ENCODE results near the gene STK10. TPM values are rescaled to one million over a fixed set of nuclear protein-coding genes. Genes with fewer than 3 reads are reported as not detected.
"Not testable (repeated sequence)": the region's sequence is repeated elsewhere in the genome, so short reads cannot be mapped to it uniquely, and the experiment has no call there.

The STK10 gene
- total and polyA plus RNA-seq, 8 donors: 6.6 to 86.6 (median 14.8) TPM

- H3K27ac ChIP-seq: no peak overlapping the region
Observed at GRCh38 chr5:172216345-172216744, 28.3 kb upstream of the STK10 start.

GRCh38 chr5:172213126-172213525 is 25.1 kb upstream of the STK10 start:
- no peaks in the 10 kb centered on the region for H3K9me3 ChIP-seq
- no peaks in the 10 kb centered on the region for H3K4me1 ChIP-seq
- DNase-seq: no peak
- TF ChIP-seq POLR2A (IDR thresholded peaks at IDR 0.05): no peak
- WGBS, 5 donors: 84 to 95% (median 90%) methylated on average over 4 of the region's 4 CpGs
- no peak overlapping the region for H3K27ac ChIP-seq
- no peak overlapping the region for H3K4me3 ChIP-seq
- intact Hi-C loops (cut with DNase I; ENCODE audit: low total_unique reads): no loop called here
- H3K36me3 ChIP-seq: peaks cover 5 to 50% (median 45%) of the 10 kb centered on the region in 4 donors
- H3K27me3 ChIP-seq: no peaks in the 10 kb centered on the region

More at GRCh38 chr5:172216345-172216744, 28.3 kb upstream of the STK10 start:
- Histone ChIP-seq H3K4me1 (no peaks in the 10 kb centered on the region), H3K9me3 (no peaks in the 10 kb centered on the region), H3K4me3 (no peak overlapping the region), H3K36me3 (peaks cover 7 to 54% (median 43%) of the 10 kb centered on the region in 4 donors), H3K27me3 (no peaks in the 10 kb centered on the region)
- no peak for TF ChIP-seq POLR2AphosphoS5 (IDR thresholded peaks at IDR 0.05)
- TF ChIP-seq POLR2A (IDR thresholded peaks at IDR 0.05): no peak
- TF ChIP-seq CTCF (IDR thresholded peaks at IDR 0.05): no peak
- TF ChIP-seq EP300 (IDR thresholded peaks at IDR 0.05): no peak
- no peak for DNase-seq
- 80 to 96% (median 94%) methylated on average over 3 of the region's 3 CpGs for WGBS, 5 donors
- intact Hi-C loops (cut with DNase I; ENCODE audit: low total_unique reads): no loop called here

DNA sequence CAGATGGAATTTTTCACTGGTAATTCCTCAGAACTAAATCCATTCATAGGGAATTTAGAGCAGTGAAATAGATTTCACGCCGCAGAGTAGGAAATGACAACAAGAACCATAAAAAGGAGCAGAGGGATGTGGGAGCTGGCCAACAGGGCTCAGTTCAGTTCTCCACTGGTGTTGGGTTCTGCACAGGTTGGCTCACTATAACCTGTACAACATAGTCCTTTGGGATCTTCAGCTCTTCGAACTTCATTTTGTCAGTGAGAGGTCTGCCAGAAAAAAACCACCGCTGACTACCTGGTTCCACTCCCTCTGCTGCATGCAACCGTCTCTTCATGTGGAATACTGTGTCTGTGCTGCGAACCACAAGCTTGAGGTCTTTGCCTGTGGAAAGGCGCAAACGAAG is 23.7 kb upstream of the STK10 start:
- Histone ChIP-seq H3K27me3 (no peaks in the 10 kb centered on the region), H3K27ac (no peak overlapping the region), H3K9me3 (no peaks in the 10 kb centered on the region), H3K36me3 (peaks cover 5 to 49% (median 37%) of the 10 kb centered on the region in 4 donors), H3K4me1 (no peaks in the 10 kb centered on the region), H3K4me3 (no peak overlapping the region)
- no peak for DNase-seq
- intact Hi-C loops (cut with DNase I; ENCODE audit: low total_unique reads): no loop called here
- 95 to 97% (median 96%) methylated on average over 8 of the region's 8 CpGs for WGBS, 5 donors
- no peak for TF ChIP-seq EP300 (IDR thresholded peaks at IDR 0.05)

DNA sequence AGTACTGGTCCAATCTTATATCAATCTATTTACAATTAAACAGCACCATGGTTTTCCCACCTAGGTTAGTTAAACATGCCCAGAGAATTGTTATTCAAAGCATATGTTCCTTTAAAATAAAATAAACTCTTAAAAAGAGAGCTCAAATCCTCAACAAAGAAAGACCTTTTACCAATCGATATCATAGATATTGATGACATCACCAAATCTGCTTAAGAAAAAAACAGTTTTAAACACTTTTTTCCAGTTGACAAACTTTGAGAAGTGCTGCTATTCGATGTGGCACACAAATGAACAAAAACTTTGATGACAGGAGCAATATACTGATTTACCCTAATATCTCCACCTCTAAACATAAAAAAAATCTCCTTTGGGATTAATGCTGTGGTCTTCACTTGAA is 21.7 kb upstream of the STK10 start:
- intact Hi-C loops (cut with DNase I; ENCODE audit: low total_unique reads): no loop called here
- DNase-seq: no peak
- no peak for TF ChIP-seq POLR2A (IDR thresholded peaks at IDR 0.05)
- no peak for TF ChIP-seq EP300 (IDR thresholded peaks at IDR 0.05)
- no peak for TF ChIP-seq POLR2AphosphoS5 (IDR thresholded peaks at IDR 0.05)
- no peak for TF ChIP-seq CTCF (IDR thresholded peaks at IDR 0.05)
- Histone ChIP-seq H3K27ac (no peak overlapping the region), H3K4me1 (no peaks in the 10 kb centered on the region), H3K4me3 (no peak overlapping the region), H3K36me3 (peaks cover 5 to 49% (median 36%) of the 10 kb centered on the region in 4 donors), H3K9me3 (no peaks in the 10 kb centered on the region), H3K27me3 (no peaks in the 10 kb centered on the region)
- whole genome bisulfite sequencing, 5 donors: 91 to 98% (median 94%) methylated on average over 2 of the region's 2 CpGs

DNA sequence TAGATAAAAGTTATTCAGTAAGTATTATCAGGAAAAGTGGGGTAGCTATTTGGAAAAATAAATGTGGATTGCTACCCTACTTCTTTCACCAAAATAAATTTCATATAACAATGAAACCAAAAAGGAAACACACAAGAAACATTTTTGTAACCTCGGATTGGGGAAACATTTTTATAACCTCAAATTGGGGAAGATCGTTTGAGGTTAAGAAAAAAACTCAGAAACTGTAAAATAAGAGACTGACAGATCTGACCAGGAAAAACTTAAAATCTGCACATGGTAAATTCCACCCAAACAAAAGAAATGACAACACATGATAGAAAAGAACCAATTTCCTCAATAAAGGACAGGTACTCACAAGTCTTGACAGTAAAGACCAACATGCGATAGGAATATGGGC is 19.5 kb upstream of the STK10 start:
- DNase-seq: no peak
- H3K4me3 ChIP-seq: no peak overlapping the region
- H3K36me3 ChIP-seq: peaks cover 5 to 31% (median 29%) of the 10 kb centered on the region in 4 donors
- no peaks in the 10 kb centered on the region for H3K4me1 ChIP-seq
- H3K27me3 ChIP-seq: no peaks in the 10 kb centered on the region
- no peak for TF ChIP-seq POLR2A (IDR thresholded peaks at IDR 0.05)
- no peak for TF ChIP-seq EP300 (IDR thresholded peaks at IDR 0.05)
- no peak for TF ChIP-seq POLR2AphosphoS5 (IDR thresholded peaks at IDR 0.05)
- TF ChIP-seq CTCF (IDR thresholded peaks at IDR 0.05): no peak
- WGBS, 5 donors: 52 to 79% (median 67%) methylated on average over 3 of the region's 3 CpGs
- H3K27ac ChIP-seq: no peak overlapping the region
- intact Hi-C loops (cut with DNase I; ENCODE audit: low total_unique reads): no loop called here
- no peaks in the 10 kb centered on the region for H3K9me3 ChIP-seq

DNA sequence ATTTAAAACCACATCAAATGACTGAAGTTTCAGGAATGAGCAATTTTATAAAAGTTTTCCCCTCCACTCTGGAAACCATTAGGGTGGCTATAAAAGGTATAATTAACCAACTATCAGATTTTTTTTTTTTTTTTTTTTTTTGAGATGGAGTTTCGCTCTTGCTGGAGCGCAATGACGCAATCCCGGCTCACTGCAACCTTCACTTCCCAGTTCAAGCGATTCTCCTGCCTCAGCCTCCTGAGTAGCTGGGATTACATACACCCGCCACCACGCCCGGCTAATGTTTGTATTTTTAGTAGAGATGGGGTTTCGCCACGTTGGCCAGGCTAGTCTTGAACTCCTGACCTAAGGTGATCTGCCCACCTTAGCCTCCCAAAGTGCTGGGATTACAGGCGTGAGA is 18.0 kb upstream of the STK10 start:
- H3K4me1 ChIP-seq; DNase-seq; H3K27ac ChIP-seq; H3K9me3 ChIP-seq; intact Hi-C loops (cut with DNase I; ENCODE audit: low total_unique reads); H3K27me3 ChIP-seq; H3K4me3 ChIP-seq: not testable (repeated sequence)
- peaks cover 0 to 18% (median 17%) of the 10 kb centered on the region in 4 donors for H3K36me3 ChIP-seq
- 83 to 95% (median 91%) methylated on average over 11 of the region's 11 CpGs for WGBS, 5 donors

Data from stomach (tissue), 9 donors.